ENCODE measurements around the gene POLR1D.

DNA sequence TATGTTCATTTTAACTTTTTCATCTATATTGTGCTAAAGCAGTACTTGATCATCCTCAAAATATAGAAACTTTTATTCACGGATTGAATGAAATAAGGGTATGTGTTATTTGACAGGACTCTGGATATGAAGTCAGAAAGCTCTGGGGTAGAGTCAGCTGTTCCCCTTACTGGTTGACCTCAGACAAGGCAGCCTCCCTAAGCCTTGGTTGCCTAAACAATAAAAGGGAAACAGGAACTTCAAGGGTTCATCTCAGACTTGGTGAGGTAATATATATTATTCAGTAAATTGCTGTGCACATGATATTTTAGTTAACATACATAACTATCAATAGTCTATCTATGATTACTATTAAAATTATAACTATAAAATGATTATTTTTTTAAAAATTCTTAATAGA is 13.6 kb downstream of the POLR1D start:
- no peak for TF ChIP-seq CTCF (IDR thresholded peaks at IDR 0.05)
- no peak for TF ChIP-seq POLR2A (IDR thresholded peaks at IDR 0.05)
- no peak for TF ChIP-seq POLR2AphosphoS5 (IDR thresholded peaks at IDR 0.05)
- TF ChIP-seq EP300 (IDR thresholded peaks at IDR 0.05), result no peak
